Loucy (cell line): ENCODE measurements around the gene SQOR.

Experiments used
- CTCF ChIP-seq: fragments of 200-600 bp; sonication (generic); conservative IDR thresholded peaks from 2 replicates; pipeline ENCODE4 v1.5.1; 2014; ENCODE audit warnings: mild to moderate bottlenecking, antibody characterized with exemption, low read length
- EZH2phosphoT487 ChIP-seq: fragments of 200-600 bp; IDR thresholded peaks from 2 replicates; pipeline ENCODE4 v1.6.1; 2018; ENCODE audit warnings: antibody characterized with exemption, mild to moderate bottlenecking, moderate library complexity, borderline replicate concordance

GRCh38 chr15:45653702-45654424 lies 19.0 kb downstream of the SQOR start:
- TF ChIP-seq EZH2phosphoT487, result no peak
- no peak for TF ChIP-seq CTCF
